K562 (cell line): ENCODE results near the gene LAMTOR4. TPM values are rescaled to one million over a fixed set of nuclear protein-coding genes. Genes with fewer than 3 reads are reported as not detected.

Source experiments
- ADNP ChIP-seq: fragments of 200-800 bp; sonication (Bioruptor generic); IDR thresholded peaks from 2 replicates; pipeline ENCODE4 v1.6.1; 2016; ENCODE audit warnings: missing genetic modification characterization, missing compliant biosample characterization
- ATF1 ChIP-seq, 2 experiments: fragments of 450-650 bp in 1 of 2; IDR thresholded peaks; 2 replicates each; pipeline ENCODE4 v1.6.1; 2016; ENCODE audit warnings: missing compliant biosample characterization in 1 of 2, missing genetic modification characterization in 1 of 2
- CBX1 ChIP-seq: sonication (generic); IDR thresholded peaks from 2 replicates; pipeline ENCODE4 v1.6.1; 2016; ENCODE audit warnings: antibody characterized with exemption, low read depth, mild to moderate bottlenecking
- CEBPB ChIP-seq: fragments of 450-650 bp; IDR thresholded peaks from 2 replicates; pipeline ENCODE4 v1.6.1; 2016; ENCODE audit warnings: missing genetic modification characterization, missing compliant biosample characterization
- CTBP1 ChIP-seq: fragments of 450-650 bp; IDR thresholded peaks from 2 replicates; pipeline ENCODE4 v1.6.1; 2016; ENCODE audit warnings: borderline replicate concordance
- KDM4B ChIP-seq, 2 experiments: fragments of 450-650 bp in 1 of 2; sonication (generic) in 1 of 2; IDR thresholded peaks; 2 replicates each; pipeline ENCODE4 v1.6.1; 2016 to 2017; ENCODE audit warnings: borderline replicate concordance in 2 of 2, antibody characterized with exemption in 1 of 2, low read depth in 1 of 2, mild to moderate bottlenecking in 1 of 2
- POLR2AphosphoS2 ChIP-seq: IDR thresholded peaks from 2 replicates; pipeline ENCODE4 v1.6.1; 2012; ENCODE audit warnings: low read length, improper control_type of control experiment
- SIN3A ChIP-seq, 2 experiments: fragments of 150-350 bp in 1 of 2; IDR thresholded peaks; 2 replicates each; pipeline ENCODE4 v1.6.1; 2011 to 2016; ENCODE audit warnings: borderline replicate concordance in 2 of 2, low read depth in 2 of 2, low read length in 2 of 2, mild to moderate bottlenecking in 2 of 2, moderate library complexity in 2 of 2; ENCODE audit not compliant: control insufficient read depth in 1 of 2
- TEAD1 ChIP-seq, 2 experiments: fragments of 450-650 bp in 1 of 2; sonication (generic) in 1 of 2; formaldehyde crosslinking; IDR thresholded peaks; 2 replicates each; pipeline versions ENCODE4 v1.4.0 to v1.8.0; 2020 to 2022; ENCODE audit warnings: mild to moderate bottlenecking in 2 of 2, missing genetic modification reagents in 1 of 2
- ZC3H4 ChIP-seq: sonication (generic); formaldehyde crosslinking; IDR thresholded peaks from 2 replicates; pipeline ENCODE4 v1.9.0; 2021; ENCODE audit warnings: missing genetic modification reagents, borderline replicate concordance
- ZNF232 ChIP-seq: sonication (generic); formaldehyde crosslinking; IDR thresholded peaks from 2 replicates; pipeline ENCODE4 v1.8.0; 2022; ENCODE audit warnings: mild to moderate bottlenecking, missing genetic modification reagents
- ZNF707 ChIP-seq: fragments of 250-450 bp; sonication (Bioruptor Pico); conservative IDR thresholded peaks from 2 replicates; pipeline ENCODE4 v1.8.0; 2022; ENCODE audit warnings: inconsistent platforms, mild to moderate bottlenecking, moderate library complexity
- ZNF778 ChIP-seq: fragments of 450-650 bp; formaldehyde crosslinking; IDR thresholded peaks from 2 replicates; pipeline ENCODE4 v1.4.0; 2020; ENCODE audit warnings: mild to moderate bottlenecking, moderate library complexity
- polyA plus RNA-seq, 8 experiments: library from polyadenylated mRNA; depleted of rRNA in 4 of 8; stranded (reverse) in 5 of 8; unstranded in 3 of 8; fragments of >200 nt; fragmentation: Nextera tagmentation in 2 of 8; fragmentation: Illumina TruSeq in 1 of 8; extraction: Ambion mirVana in 2 of 8; extraction: Trizol in 1 of 8; gene quantifications; 2 replicates each; pipeline versions ENCODE4 v1.2.1 to v1.2.3, GENCODE V29; 2011 to 2014; ENCODE audit warnings: inconsistent platforms in 1 of 8, missing spikeins in 1 of 8
- total RNA-seq, 7 experiments: library from RNA; depleted of rRNA in 6 of 7; stranded (reverse); fragments of >200 nt in 6 of 7; fragmentation: Illumina TruSeq in 2 of 7; extraction: Trizol in 2 of 7; gene quantifications; 2 replicates each; pipeline versions ENCODE4 v1.2.1 to v1.2.3, GENCODE V29; 2011 to 2021; ENCODE audit warnings: low replicate concordance in 1 of 7
- TF ChIP-seq, protein P1 (sequence below), 3 experiments: fragments of 200-800 bp in 1 of 3; sonication (Bioruptor generic) in 1 of 3; sonication (generic) in 1 of 3; formaldehyde crosslinking in 1 of 3; IDR thresholded peaks; 2 replicates each; pipeline versions ENCODE4 v1.6.1 to v1.8.0; 2016 to 2022; ENCODE audit warnings: mild to moderate bottlenecking in 2 of 3, missing compliant biosample characterization in 2 of 3, missing genetic modification characterization in 2 of 3, missing genetic modification reagents in 1 of 3
- TF ChIP-seq, protein P2 (sequence below): fragments of 450-650 bp; IDR thresholded peaks from 2 replicates; pipeline ENCODE4 v1.6.1; 2018; ENCODE audit warnings: mild to moderate bottlenecking, low read depth; ENCODE audit not compliant: partially characterized antibody
- TF ChIP-seq, protein P3 (sequence below), 3 experiments: fragments of 200-800 bp in 1 of 3; fragments of 250-450 bp in 1 of 3; fragments of 450-650 bp in 1 of 3; sonication (Bioruptor Pico) in 1 of 3; sonication (Bioruptor generic) in 1 of 3; formaldehyde crosslinking in 1 of 3; IDR thresholded peaks; 2 replicates each; pipeline versions ENCODE4 v1.6.1 to v1.8.0; 2016 to 2022; ENCODE audit warnings: mild to moderate bottlenecking in 2 of 3, missing genetic modification characterization in 2 of 3, missing compliant biosample characterization in 1 of 3, moderate library complexity in 1 of 3

LAMTOR4 gene
- total and polyA plus RNA-seq, 9 of the 15 experiments (the other 6 are each of a cell fraction or from before 2014, with no cell fraction given), result 79.6 to 314 (median 195) TPM

DNA sequence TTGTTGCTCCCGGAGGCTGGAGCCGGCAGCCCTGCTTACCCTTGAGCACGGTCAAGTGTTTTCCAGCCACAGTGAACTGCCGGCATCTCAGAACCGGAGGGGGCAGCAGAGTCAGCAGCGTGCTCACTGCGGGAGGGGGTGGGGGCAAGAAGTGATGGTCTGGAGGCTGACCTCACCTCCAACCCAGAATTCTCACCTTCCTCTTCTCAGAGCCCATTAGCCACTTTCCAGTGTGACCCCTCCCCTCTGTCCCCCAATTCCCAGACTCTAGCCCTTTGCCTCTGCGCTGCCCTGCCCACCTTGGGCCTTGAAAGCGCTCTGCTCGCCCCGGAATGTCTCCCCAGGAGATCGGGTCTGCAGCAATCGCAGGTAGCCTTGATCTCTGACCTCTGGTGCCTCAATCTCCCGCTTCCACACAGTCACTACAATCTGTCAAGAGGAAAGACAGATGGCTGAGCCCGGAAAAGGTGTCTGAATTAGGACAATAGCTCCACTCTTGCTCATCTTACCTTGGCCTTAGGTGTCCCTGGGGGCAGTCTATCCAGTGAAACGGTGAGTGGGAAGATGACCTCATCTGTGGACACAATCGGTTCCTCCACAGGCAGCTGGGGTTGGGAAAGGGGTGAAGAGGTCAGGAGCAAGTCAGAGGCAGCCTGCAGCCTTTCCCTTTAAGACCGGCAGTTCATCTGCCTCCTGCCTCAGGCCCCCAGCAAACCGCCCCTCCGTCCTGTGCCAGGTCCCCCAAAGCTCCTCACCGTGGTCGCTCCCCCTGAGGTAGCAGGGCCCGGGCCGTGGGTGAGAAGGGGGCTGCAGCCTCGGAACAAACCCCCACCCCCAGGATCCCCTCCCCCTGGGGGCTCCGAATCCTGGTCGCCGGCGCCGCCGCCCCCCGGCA, 8.9 kb downstream of the LAMTOR4 start (continued):
- TF ChIP-seq CEBPB (peak; percentile 77), TEAD1 (CRISPR knock-in tag; IDR thresholded peaks at IDR 0.05) (peak in 1 of 2 experiments; percentile 86; a peak in 1 of 4 replicates), KDM4B (IDR thresholded peaks at IDR 0.05; ENCODE audit: borderline replicate concordance in 2 of 2, low read depth in 1 of 2) (no peak), ZNF232 (CRISPR knock-in tag) (peak; percentile 90), SIN3A (IDR thresholded peaks at IDR 0.05; ENCODE audit: borderline replicate concordance in 2 of 2, control insufficient read depth in 1 of 2, low read depth in 2 of 2, low read length in 2 of 2) (peak in 1 of 2 experiments; percentile 58; a peak in 1 of 4 replicates), CBX1 (no peak), ZC3H4 (CRISPR knock-in tag) (peak; percentile 6; the same call in 1 of the 2 replicates), ZNF707 (no peak), ADNP (no peak), POLR2AphosphoS2 (peak; percentile 53; the same call in 1 of the 2 replicates), ZNF778 (CRISPR knock-in tag) (no peak), ATF1 (CRISPR knock-in tag; IDR thresholded peaks at IDR 0.05) (no peak), ATF1 (tag; IDR thresholded peaks at IDR 0.05) (no peak), CTBP1 (peak; percentile 81)
- TF ChIP-seq, protein P1, sequence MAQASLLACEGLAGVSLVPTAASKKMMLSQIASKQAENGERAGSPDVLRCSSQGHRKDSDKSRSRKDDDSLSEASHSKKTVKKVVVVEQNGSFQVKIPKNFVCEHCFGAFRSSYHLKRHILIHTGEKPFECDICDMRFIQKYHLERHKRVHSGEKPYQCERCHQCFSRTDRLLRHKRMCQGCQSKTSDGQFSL (CRISPR knock-in tag; IDR thresholded peaks at IDR 0.05), result peak; percentile 65; the same call in 1 of the 2 replicates
- TF ChIP-seq, protein P1 (tag; IDR thresholded peaks at IDR 0.05), result no peak
- TF ChIP-seq, protein P2, sequence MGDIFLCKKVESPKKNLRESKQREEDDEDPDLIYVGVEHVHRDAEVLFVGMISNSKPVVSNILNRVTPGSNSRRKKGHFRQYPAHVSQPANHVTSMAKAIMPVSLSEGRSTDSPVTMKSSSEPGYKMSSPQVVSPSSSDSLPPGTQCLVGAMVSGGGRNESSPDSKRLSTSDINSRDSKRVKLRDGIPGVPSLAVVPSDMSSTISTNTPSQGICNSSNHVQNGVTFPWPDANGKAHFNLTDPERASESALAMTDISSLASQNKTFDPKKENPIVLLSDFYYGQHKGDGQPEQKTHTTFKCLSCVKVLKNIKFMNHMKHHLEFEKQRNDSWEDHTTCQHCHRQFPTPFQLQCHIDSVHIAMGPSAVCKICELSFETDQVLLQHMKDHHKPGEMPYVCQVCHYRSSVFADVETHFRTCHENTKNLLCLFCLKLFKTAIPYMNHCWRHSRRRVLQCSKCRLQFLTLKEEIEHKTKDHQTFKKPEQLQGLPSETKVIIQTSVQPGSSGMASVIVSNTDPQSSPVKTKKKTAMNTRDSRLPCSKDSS, result no peak
- TF ChIP-seq, protein P3, sequence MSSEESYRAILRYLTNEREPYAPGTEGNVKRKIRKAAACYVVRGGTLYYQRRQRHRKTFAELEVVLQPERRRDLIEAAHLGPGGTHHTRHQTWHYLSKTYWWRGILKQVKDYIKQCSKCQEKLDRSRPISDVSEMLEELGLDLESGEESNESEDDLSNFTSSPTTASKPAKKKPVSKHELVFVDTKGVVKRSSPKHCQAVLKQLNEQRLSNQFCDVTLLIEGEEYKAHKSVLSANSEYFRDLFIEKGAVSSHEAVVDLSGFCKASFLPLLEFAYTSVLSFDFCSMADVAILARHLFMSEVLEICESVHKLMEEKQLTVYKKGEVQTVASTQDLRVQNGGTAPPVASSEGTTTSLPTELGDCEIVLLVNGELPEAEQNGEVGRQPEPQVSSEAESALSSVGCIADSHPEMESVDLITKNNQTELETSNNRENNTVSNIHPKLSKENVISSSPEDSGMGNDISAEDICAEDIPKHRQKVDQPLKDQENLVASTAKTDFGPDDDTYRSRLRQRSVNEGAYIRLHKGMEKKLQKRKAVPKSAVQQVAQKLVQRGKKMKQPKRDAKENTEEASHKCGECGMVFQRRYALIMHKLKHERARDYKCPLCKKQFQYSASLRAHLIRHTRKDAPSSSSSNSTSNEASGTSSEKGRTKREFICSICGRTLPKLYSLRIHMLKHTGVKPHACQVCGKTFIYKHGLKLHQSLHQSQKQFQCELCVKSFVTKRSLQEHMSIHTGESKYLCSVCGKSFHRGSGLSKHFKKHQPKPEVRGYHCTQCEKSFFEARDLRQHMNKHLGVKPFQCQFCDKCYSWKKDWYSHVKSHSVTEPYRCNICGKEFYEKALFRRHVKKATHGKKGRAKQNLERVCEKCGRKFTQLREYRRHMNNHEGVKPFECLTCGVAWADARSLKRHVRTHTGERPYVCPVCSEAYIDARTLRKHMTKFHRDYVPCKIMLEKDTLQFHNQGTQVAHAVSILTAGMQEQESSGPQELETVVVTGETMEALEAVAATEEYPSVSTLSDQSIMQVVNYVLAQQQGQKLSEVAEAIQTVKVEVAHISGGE (CRISPR knock-in tag; IDR thresholded peaks at IDR 0.05), result 0 out of 6 replicates have a peak, but pooled peaks of 1 of the 3 experiments have one; percentile 76
